Stimulated activated CD4-positive, alpha-beta T cell treated with anti-CD3 and anti-CD28 coated beads, Interleukin-1b, Interleukin-23, amount 100 ng/mL, for 4 hours (primary cell): ENCODE data around the gene DOCK7.

Source experiments
- DNase-seq, 2 donors: peaks; one replicate each; pipeline ENCODE4 v3.0.0-alpha.2; 2020; ENCODE audit warnings: low read depth in 2 of 2

Gene DOCK7

DNA sequence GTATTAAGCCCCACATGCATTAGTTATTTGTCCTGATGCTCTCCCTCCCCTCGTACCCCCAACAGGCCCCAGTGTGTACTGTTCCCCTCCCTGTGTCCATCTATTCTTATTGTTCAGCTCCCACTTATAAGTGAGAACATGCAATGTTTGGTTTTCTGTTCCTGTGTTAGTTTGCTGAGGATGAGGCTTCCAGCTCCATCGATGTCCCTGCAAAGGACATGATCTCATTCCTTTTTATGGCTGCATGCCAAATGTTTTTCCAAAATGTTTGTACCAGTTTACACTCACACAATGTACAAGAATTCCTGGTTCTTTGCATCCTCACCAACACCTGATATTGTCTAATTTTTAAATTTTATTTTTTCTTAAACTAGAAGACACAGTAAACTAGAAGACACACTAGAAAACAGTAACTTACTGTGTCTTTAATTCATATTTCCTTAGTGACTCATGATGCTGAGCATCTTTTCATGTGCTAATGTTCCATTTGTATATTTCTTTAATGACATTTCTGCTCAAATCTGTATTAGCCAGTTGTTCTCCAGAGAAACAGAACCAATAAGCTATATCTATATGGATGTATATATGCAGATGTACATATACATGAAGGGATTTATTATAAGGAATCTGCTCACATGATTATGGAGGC is 270.7 kb downstream of the DOCK7 start:
- DNase-seq: no peak

DNA sequence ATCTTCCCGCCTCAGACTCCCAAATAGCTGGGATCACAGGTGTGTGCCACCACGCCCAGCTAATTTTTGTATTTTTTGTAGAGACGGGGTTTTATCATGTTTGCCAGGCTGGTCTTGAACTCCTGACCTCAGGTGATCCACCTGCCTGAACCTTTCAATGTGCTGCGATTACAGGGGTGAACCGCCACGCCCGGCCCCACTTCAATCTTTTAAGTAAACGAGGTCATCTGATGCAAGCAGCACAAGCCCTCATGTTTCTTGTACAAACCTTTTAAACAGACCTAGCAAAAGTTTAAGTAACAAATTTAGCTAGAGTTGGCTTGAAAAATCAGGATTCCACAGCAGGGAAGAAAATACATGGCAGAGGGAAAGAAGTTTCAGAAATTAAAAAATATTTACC is 272.5 kb downstream of the DOCK7 start:
- DNase-seq: no peak

DNA sequence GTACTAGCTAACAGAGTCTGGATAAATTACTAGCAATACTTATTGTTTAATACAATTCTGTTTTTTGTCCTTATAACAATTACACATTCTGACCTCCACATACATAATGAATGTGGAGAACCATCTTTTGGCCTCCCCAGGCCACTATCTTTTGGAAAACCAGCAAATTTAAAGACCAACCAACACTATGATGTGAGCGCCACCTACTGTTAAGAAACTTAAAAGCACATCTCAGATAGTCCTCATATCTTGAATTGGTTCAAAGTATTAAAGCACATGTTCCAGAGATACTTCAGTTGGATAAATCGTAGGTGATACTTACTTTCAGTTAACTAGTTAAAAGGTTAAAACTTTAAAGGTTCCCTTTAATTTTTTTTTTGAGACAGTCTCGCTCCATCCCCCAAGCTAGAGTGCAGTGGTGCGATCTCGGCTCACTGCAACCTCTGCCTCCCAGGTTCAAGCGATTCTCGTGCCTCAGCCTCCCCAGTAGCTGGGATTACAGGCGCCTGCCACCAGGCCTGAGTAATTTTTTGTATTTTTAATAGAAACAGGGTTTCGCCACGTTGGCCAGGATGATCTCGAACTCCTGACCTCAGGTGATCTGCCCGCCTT is 280.7 kb downstream of the DOCK7 start:
- peak in 1 of 2 donors; percentile 23 for DNase-seq

DNA sequence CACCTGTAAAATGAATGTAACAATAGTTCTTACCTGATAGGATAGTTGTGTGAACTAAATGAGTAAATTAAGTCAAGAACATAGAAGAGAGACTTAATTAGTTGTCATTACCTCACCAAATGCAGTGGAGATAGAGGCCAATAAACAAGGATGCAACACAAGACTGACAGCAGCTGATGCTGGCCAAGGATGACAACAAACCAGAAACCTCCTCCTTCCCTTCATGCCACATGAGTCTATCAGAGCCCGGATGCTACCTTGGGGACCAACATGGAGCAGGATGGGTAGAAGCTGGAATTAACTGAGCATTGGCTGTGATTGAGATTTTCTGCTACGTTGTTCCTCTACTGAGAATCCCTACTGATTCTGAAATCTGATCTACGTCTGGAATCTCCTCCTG is 281.6 kb downstream of the DOCK7 start:
- no peak for DNase-seq

DNA sequence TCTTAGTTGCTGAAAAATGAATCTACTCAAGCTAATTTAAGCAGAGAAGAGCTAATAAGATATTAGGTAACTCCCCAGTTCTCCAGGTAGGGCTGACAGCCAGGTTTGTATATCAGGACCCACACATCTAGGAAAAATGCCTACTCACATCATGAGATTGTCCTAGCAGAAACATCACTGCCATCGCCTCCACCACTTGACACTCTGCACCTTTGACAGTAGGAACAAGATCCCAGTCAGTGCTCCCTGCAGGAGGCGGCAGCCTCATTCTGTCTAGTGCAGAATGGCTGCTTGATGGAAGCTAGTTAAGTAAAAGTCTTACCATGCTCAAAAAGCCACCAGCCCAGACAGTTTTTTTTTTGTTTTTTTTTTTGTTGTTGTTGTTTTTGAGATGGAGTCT is 282.9 kb downstream of the DOCK7 start:
- DNase-seq: no peak
